Right lobe of liver (tissue), 4 donors: ENCODE measurements around the gene PKD2.

Experiments used
- POLR2A ChIP-seq: fragments of 450-650 bp; IDR thresholded peaks from one replicate; pipeline ENCODE4 v1.6.1; 2017; ENCODE audit warnings: antibody characterized with exemption, mild to moderate bottlenecking
- TF ChIP-seq, protein P1 (sequence below), 4 donors: fragments of 200-600 bp in 3 of 4; fragments of 450-650 bp in 1 of 4; IDR thresholded peaks; one replicate each; pipeline versions ENCODE4 v1.5.1 to v1.8.0; 2016 to 2022; ENCODE audit warnings: antibody characterized with exemption in 4 of 4, mild to moderate bottlenecking in 2 of 4
- donor health status: DM: no; HTN: no; CAD: no.
- donor health status: DM: no; HTN: no; CAD: no.
- donor health status: DM: no; HTN: yes; CAD: no.

DNA sequence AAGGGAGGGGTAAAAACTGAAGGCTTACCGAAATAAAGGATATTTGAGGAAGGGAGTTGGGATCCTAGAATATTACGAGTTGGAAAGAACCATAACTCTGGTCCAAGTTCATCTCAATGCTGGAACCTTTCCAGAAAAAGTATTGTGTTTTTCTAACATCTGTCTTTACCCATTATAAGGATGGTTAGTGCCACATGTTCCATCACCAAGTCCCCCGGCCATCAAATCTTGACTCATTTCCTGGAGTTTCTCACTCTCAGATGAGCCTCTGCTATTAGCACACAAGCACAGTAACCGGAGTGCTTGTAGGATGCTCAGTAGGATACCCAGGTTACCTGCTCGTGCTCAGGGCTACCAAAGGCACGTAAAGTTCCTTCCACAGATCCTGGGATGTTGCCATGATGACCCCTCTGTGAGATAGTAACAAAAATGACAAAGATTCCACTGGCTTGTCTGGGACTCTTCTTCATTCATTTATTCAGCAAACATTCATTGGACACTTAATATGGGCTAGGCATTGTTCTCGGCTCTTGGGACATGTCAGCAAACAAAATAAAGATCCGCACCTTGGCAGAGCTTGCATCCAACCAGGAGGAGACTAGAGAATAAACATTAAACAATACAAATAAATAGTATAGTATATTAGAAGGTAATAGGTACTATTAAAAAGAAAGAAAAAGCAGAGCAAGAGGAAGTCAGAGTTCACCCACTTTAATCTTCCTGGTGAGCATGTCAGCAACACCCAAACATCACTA is 36.3 kb downstream of the PKD2 start:
- no peak for TF ChIP-seq POLR2A
- TF ChIP-seq, protein P1, sequence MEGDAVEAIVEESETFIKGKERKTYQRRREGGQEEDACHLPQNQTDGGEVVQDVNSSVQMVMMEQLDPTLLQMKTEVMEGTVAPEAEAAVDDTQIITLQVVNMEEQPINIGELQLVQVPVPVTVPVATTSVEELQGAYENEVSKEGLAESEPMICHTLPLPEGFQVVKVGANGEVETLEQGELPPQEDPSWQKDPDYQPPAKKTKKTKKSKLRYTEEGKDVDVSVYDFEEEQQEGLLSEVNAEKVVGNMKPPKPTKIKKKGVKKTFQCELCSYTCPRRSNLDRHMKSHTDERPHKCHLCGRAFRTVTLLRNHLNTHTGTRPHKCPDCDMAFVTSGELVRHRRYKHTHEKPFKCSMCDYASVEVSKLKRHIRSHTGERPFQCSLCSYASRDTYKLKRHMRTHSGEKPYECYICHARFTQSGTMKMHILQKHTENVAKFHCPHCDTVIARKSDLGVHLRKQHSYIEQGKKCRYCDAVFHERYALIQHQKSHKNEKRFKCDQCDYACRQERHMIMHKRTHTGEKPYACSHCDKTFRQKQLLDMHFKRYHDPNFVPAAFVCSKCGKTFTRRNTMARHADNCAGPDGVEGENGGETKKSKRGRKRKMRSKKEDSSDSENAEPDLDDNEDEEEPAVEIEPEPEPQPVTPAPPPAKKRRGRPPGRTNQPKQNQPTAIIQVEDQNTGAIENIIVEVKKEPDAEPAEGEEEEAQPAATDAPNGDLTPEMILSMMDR (IDR thresholded peaks at IDR 0.05): no peak
